Measurements from ENCODE around the gene CHAF1B.

The CHAF1B gene

GRCh38 chr21:36423771-36424433, 38.7 kb downstream of the CHAF1B start:
- DNase-seq, result peak in 1 of 10 donors; percentile 20
- intact Hi-C loops (cut with DNase I), result loop anchor here (10.0 kb wide), 1 partner anchor 501 kb away; no protein-coding TSS in a partner anchor

- DNase-seq, result peak in 1 of 10 donors; percentile 37
- intact Hi-C loops (cut with DNase I), result loop anchor here (10.0 kb wide), 1 partner anchor 500 kb away; no protein-coding TSS in a partner anchor
These were observed 39.4 kb downstream of the CHAF1B start for GRCh38 chr21:36424592-36424991.

- intact Hi-C loops (cut with DNase I), result loop anchor here (10.0 kb wide), 1 partner anchor 500 kb away; no protein-coding TSS in a partner anchor
- peak in 1 of 10 donors; percentile 55 for DNase-seq
These were observed 40.1 kb downstream of the CHAF1B start for GRCh38 chr21:36425286-36425685.

GRCh38 chr21:36427502-36427901, 42.3 kb downstream of the CHAF1B start:
- DNase-seq, result peak in 2 of 10 donors; percentile 4 to 28
- intact Hi-C loops (cut with DNase I), result loop anchor here (10.0 kb wide), 1 partner anchor 497 kb away; no protein-coding TSS in a partner anchor

GRCh38 chr21:36428761-36429432, 43.7 kb downstream of the CHAF1B start:
- intact Hi-C loops (cut with DNase I), result loop anchor here (10.0 kb wide), 1 partner anchor 496 kb away; no protein-coding TSS in a partner anchor
- DNase-seq, result peak in 1 of 10 donors; percentile 48

GRCh38 chr21:36429947-36430546, 44.9 kb downstream of the CHAF1B start:
- intact Hi-C loops (cut with DNase I), result loop anchor here (10.0 kb wide), 1 partner anchor 495 kb away; no protein-coding TSS in a partner anchor
- DNase-seq, result peak in 1 of 10 donors; percentile 60

- intact Hi-C loops (cut with DNase I), result no loop called here
- DNase-seq, result peak in 1 of 10 donors; percentile 3
These were observed 45.6 kb downstream of the CHAF1B start for GRCh38 chr21:36430841-36431240.

GRCh38 chr21:36431252-36431651, 46.1 kb downstream of the CHAF1B start:
- DNase-seq, result peak in 1 of 10 donors; percentile 4
- intact Hi-C loops (cut with DNase I), result no loop called here

GRCh38 chr21:36433059-36433709, 48.0 kb downstream of the CHAF1B start:
- intact Hi-C loops (cut with DNase I), result no loop called here
- peak in 1 of 10 donors; percentile 13 for DNase-seq

- intact Hi-C loops (cut with DNase I), result no loop called here
- DNase-seq, result peak in 1 of 10 donors; percentile 15
These were observed 49.0 kb downstream of the CHAF1B start for GRCh38 chr21:36434144-36434543.

GRCh38 chr21:36436829-36437744, 51.9 kb downstream of the CHAF1B start:
- no peak for DNase-seq
- intact Hi-C loops (cut with DNase I), result no loop called here

- intact Hi-C loops (cut with DNase I), result no loop called here
- DNase-seq, result no peak
These were observed 52.5 kb downstream of the CHAF1B start for GRCh38 chr21:36437745-36438128.

- intact Hi-C loops (cut with DNase I), result no loop called here
- DNase-seq, result no peak
These were observed 56.5 kb downstream of the CHAF1B start for GRCh38 chr21:36441715-36442114.

- DNase-seq, result peak in 1 of 10 donors; percentile 11
- intact Hi-C loops (cut with DNase I), result no loop called here
These were observed 61.1 kb downstream of the CHAF1B start for GRCh38 chr21:36446301-36446700.

- intact Hi-C loops (cut with DNase I), result no loop called here
- DNase-seq, result no peak
These were observed 65.3 kb downstream of the CHAF1B start for GRCh38 chr21:36450511-36450910.

GRCh38 chr21:36451506-36451905, 66.3 kb downstream of the CHAF1B start:
- intact Hi-C loops (cut with DNase I), result no loop called here
- no peak for DNase-seq

GRCh38 chr21:36452281-36452825, 67.2 kb downstream of the CHAF1B start:
- DNase-seq, result no peak
- intact Hi-C loops (cut with DNase I), result no loop called here

- DNase-seq, result peak in 1 of 10 donors; percentile 51
These were observed 68.9 kb downstream of the CHAF1B start for GRCh38 chr21:36454093-36454531.

GRCh38 chr21:36454706-36455105, 69.5 kb downstream of the CHAF1B start:
- intact Hi-C loops (cut with DNase I), result no loop called here
- no peak for DNase-seq

More at GRCh38 chr21:36454093-36454531, 68.9 kb downstream of the CHAF1B start:
- intact Hi-C loops (cut with DNase I), result no loop called here
